Globus pallidus (tissue), 1 donor: Measurements from ENCODE around the gene SURF1.
"Not testable (repeated sequence)": the region's sequence is repeated elsewhere in the genome, so short reads cannot be mapped to it uniquely, and the experiment has no call there.

ENCODE experiments used
- DNase-seq: peaks from one replicate; pipeline ENCODE4 v3.0.0-alpha.2; 2015; ENCODE audit warnings: low spot score

SURF1 gene

GRCh38 chr9:133321411-133321935 is 34.8 kb downstream of the SURF1 start:
- DNase-seq = no peak

GRCh38 chr9:133320421-133320881 is 35.8 kb downstream of the SURF1 start:
- DNase-seq = no peak

GRCh38 chr9:133317551-133317950 is 38.7 kb downstream of the SURF1 start:
- DNase-seq = not testable (repeated sequence)

- no peak for DNase-seq
Observed at GRCh38 chr9:133315997-133316396, 40.3 kb downstream of the SURF1 start.

GRCh38 chr9:133309608-133310007 is 46.7 kb downstream of the SURF1 start:
- DNase-seq = no peak

GRCh38 chr9:133307301-133307700 is 49.0 kb downstream of the SURF1 start:
- no peak for DNase-seq

GRCh38 chr9:133306242-133307204 is 49.8 kb downstream of the SURF1 start:
- no peak for DNase-seq

- DNase-seq = no peak
Observed at GRCh38 chr9:133305731-133306130, 50.6 kb downstream of the SURF1 start.

- no peak for DNase-seq
Observed at GRCh38 chr9:133304477-133305377, 51.6 kb downstream of the SURF1 start.

- no peak for DNase-seq
Observed at GRCh38 chr9:133304158-133304470, 52.2 kb downstream of the SURF1 start.

GRCh38 chr9:133303266-133304157 is 52.8 kb downstream of the SURF1 start:
- DNase-seq = no peak
